Measurements from ENCODE around the gene APH1A.
"Not testable (repeated sequence)": the region's sequence is repeated elsewhere in the genome, so short reads cannot be mapped to it uniquely, and the experiment has no call there.

APH1A gene

GRCh38 chr1:150257624-150258585 is 10.9 kb downstream of the APH1A start, which contains the start of gene CA14:
Gene CA14 (plus strand): TSS chr1:150257774. CDS start chr1:150258129, 355 bp downstream.
- no peaks in the 10 kb centered on the region for H3K27me3 ChIP-seq (ENCODE audit: control insufficient read depth, insufficient read depth, low read length, poor library complexity, severe bottlenecking)
- H3K9me3 ChIP-seq (ENCODE audit: control insufficient read depth, low read length): no peaks in the 10 kb centered on the region
- H3K4me3 ChIP-seq (ENCODE audit: insufficient read depth, low read depth, low read length): peak within 1 kb of the TSS; percentile 72
- 0 to 1% methylated on average over 13 of the region's 13 CpGs for WGBS, 2 experiments
- peaks cover 11% of the 10 kb centered on the region for H3K4me1 ChIP-seq (ENCODE audit: control insufficient read depth, insufficient read depth, low read length)
- H3K27ac ChIP-seq (ENCODE audit: insufficient read depth, low read depth, low read length, poor library complexity, severe bottlenecking): peak within 1 kb of the TSS; percentile 100
- H3K36me3 ChIP-seq (ENCODE audit: control insufficient read depth, insufficient read depth, low read length): peaks cover 15% of the 10 kb centered on the region

GRCh38 chr1:150256554-150257341 is 12.1 kb downstream of the APH1A start:
- peaks cover 5% of the 10 kb centered on the region for H3K36me3 ChIP-seq (ENCODE audit: control insufficient read depth, insufficient read depth, low read length)
- 1% methylated on average over 14 of the region's 14 CpGs for WGBS, 2 experiments
- no peaks in the 10 kb centered on the region for H3K27me3 ChIP-seq (ENCODE audit: control insufficient read depth, insufficient read depth, low read length, poor library complexity, severe bottlenecking)
- H3K4me1 ChIP-seq (ENCODE audit: control insufficient read depth, insufficient read depth, low read length): peaks cover 11% of the 10 kb centered on the region
- peak overlapping the region; percentile 72 for H3K4me3 ChIP-seq (ENCODE audit: insufficient read depth, low read depth, low read length)
- peak overlapping the region; percentile 100 for H3K27ac ChIP-seq (ENCODE audit: insufficient read depth, low read depth, low read length, poor library complexity, severe bottlenecking)
- no peaks in the 10 kb centered on the region for H3K9me3 ChIP-seq (ENCODE audit: control insufficient read depth, low read length)

GRCh38 chr1:150256198-150256553 is 12.6 kb downstream of the APH1A start:
- Histone ChIP-seq H3K36me3 (ENCODE audit: control insufficient read depth, insufficient read depth, low read length) (peaks cover under 1% of the 10 kb centered on the region), H3K27me3 (ENCODE audit: control insufficient read depth, insufficient read depth, low read length, poor library complexity, severe bottlenecking) (no peaks in the 10 kb centered on the region), H3K4me3 (ENCODE audit: insufficient read depth, low read depth, low read length) (peak overlapping the region; percentile 72), H3K4me1 (ENCODE audit: control insufficient read depth, insufficient read depth, low read length) (peaks cover 11% of the 10 kb centered on the region), H3K9me3 (ENCODE audit: control insufficient read depth, low read length) (no peaks in the 10 kb centered on the region), H3K27ac (ENCODE audit: insufficient read depth, low read depth, low read length, poor library complexity, severe bottlenecking) (peak overlapping the region; percentile 100)
- no CpG with 5 or more reads among the region's 1 CpG for WGBS, 2 experiments

- 95 to 100% methylated on average over 2 of the region's 2 CpGs for WGBS, 2 experiments
These were observed 18.9 kb downstream of the APH1A start for GRCh38 chr1:150249936-150250335.

GRCh38 chr1:150243003-150243402 is 25.8 kb downstream of the APH1A start:
- Histone ChIP-seq H3K4me3 (ENCODE audit: insufficient read depth, low read depth, low read length) (no peak overlapping the region), H3K27me3 (ENCODE audit: control insufficient read depth, insufficient read depth, low read length, poor library complexity, severe bottlenecking) (no peaks in the 10 kb centered on the region), H3K27ac (ENCODE audit: insufficient read depth, low read depth, low read length, poor library complexity, severe bottlenecking) (no peak overlapping the region), H3K36me3 (ENCODE audit: control insufficient read depth, insufficient read depth, low read length) (no peaks in the 10 kb centered on the region), H3K4me1 (ENCODE audit: control insufficient read depth, insufficient read depth, low read length) (no peaks in the 10 kb centered on the region), H3K9me3 (ENCODE audit: control insufficient read depth, low read length) (no peaks in the 10 kb centered on the region)
- 91 to 98% methylated on average over 3 of the region's 3 CpGs for WGBS, 2 experiments

More at GRCh38 chr1:150249936-150250335, 18.9 kb downstream of the APH1A start:
- no peak overlapping the region for H3K27ac ChIP-seq (ENCODE audit: insufficient read depth, low read depth, low read length, poor library complexity, severe bottlenecking)
- no peaks in the 10 kb centered on the region for H3K9me3 ChIP-seq (ENCODE audit: control insufficient read depth, low read length)
- no peak overlapping the region for H3K4me3 ChIP-seq (ENCODE audit: insufficient read depth, low read depth, low read length)
- H3K36me3 ChIP-seq (ENCODE audit: control insufficient read depth, insufficient read depth, low read length): no peaks in the 10 kb centered on the region
- H3K27me3 ChIP-seq (ENCODE audit: control insufficient read depth, insufficient read depth, low read length, poor library complexity, severe bottlenecking): no peaks in the 10 kb centered on the region
- no peaks in the 10 kb centered on the region for H3K4me1 ChIP-seq (ENCODE audit: control insufficient read depth, insufficient read depth, low read length)

- 88% methylated on average over 21 of the region's 21 CpGs for WGBS, 2 experiments
- Histone ChIP-seq H3K36me3 (ENCODE audit: control insufficient read depth, insufficient read depth, low read length) (no peaks in the 10 kb centered on the region), H3K27ac (ENCODE audit: insufficient read depth, low read depth, low read length, poor library complexity, severe bottlenecking) (no peak overlapping the region)
These were observed 31.1 kb downstream of the APH1A start for GRCh38 chr1:150237746-150238145.

GRCh38 chr1:150237176-150237575 is 31.6 kb downstream of the APH1A start:
- not testable (repeated sequence) for H3K36me3 ChIP-seq (ENCODE audit: control insufficient read depth, insufficient read depth, low read length); H3K27me3 ChIP-seq (ENCODE audit: control insufficient read depth, insufficient read depth, low read length, poor library complexity, severe bottlenecking); H3K9me3 ChIP-seq (ENCODE audit: control insufficient read depth, low read length); H3K4me3 ChIP-seq (ENCODE audit: insufficient read depth, low read depth, low read length); H3K4me1 ChIP-seq (ENCODE audit: control insufficient read depth, insufficient read depth, low read length); H3K27ac ChIP-seq (ENCODE audit: insufficient read depth, low read depth, low read length, poor library complexity, severe bottlenecking)
- 89 to 94% methylated on average over 13 of the region's 13 CpGs for WGBS, 2 experiments

More at GRCh38 chr1:150237746-150238145, 31.1 kb downstream of the APH1A start:
- Histone ChIP-seq H3K4me3 (ENCODE audit: insufficient read depth, low read depth, low read length) (no peak overlapping the region), H3K4me1 (ENCODE audit: control insufficient read depth, insufficient read depth, low read length) (no peaks in the 10 kb centered on the region), H3K9me3 (ENCODE audit: control insufficient read depth, low read length) (no peaks in the 10 kb centered on the region), H3K27me3 (ENCODE audit: control insufficient read depth, insufficient read depth, low read length, poor library complexity, severe bottlenecking) (no peaks in the 10 kb centered on the region)

- H3K27ac ChIP-seq (ENCODE audit: insufficient read depth, low read depth, low read length, poor library complexity, severe bottlenecking): peak overlapping the region; percentile 88
- 41 to 46% methylated on average over 10 of the region's 10 CpGs for WGBS, 2 experiments
- H3K27me3 ChIP-seq (ENCODE audit: control insufficient read depth, insufficient read depth, low read length, poor library complexity, severe bottlenecking): no peaks in the 10 kb centered on the region
- H3K36me3 ChIP-seq (ENCODE audit: control insufficient read depth, insufficient read depth, low read length): no peaks in the 10 kb centered on the region
- peak overlapping the region; percentile 89 for H3K4me3 ChIP-seq (ENCODE audit: insufficient read depth, low read depth, low read length)
- no peaks in the 10 kb centered on the region for H3K4me1 ChIP-seq (ENCODE audit: control insufficient read depth, insufficient read depth, low read length)
- no peaks in the 10 kb centered on the region for H3K9me3 ChIP-seq (ENCODE audit: control insufficient read depth, low read length)
These were observed 32.2 kb downstream of the APH1A start for GRCh38 chr1:150236614-150237100.

- no peaks in the 10 kb centered on the region for H3K36me3 ChIP-seq (ENCODE audit: control insufficient read depth, insufficient read depth, low read length)
- H3K4me1 ChIP-seq (ENCODE audit: control insufficient read depth, insufficient read depth, low read length): no peaks in the 10 kb centered on the region
- H3K27ac ChIP-seq (ENCODE audit: insufficient read depth, low read depth, low read length, poor library complexity, severe bottlenecking): peak within 1 kb of the TSS; percentile 88
- no peaks in the 10 kb centered on the region for H3K27me3 ChIP-seq (ENCODE audit: control insufficient read depth, insufficient read depth, low read length, poor library complexity, severe bottlenecking)
- H3K9me3 ChIP-seq (ENCODE audit: control insufficient read depth, low read length): no peaks in the 10 kb centered on the region
- WGBS, 2 experiments: 1% methylated on average over 30 to 31 of the region's 33 CpGs
- H3K4me3 ChIP-seq (ENCODE audit: insufficient read depth, low read depth, low read length): peak within 1 kb of the TSS; percentile 89
These were observed 32.8 kb downstream of the APH1A start, which contains the start of gene ANP32E for GRCh38 chr1:150235852-150236613. Gene ANP32E (minus strand): TSS chr1:150236112. CDS start chr1:150235786, 326 bp downstream.
